Fibroblast of skin of scalp (primary cell): Measurements from ENCODE around the gene CYP21A2.
A peak's percentile ranks its signal among the peaks of the same experiment; 100 is the strongest.
"Not testable (repeated sequence)": the region's sequence is repeated elsewhere in the genome, so short reads cannot be mapped to it uniquely, and the experiment has no call there.

ENCODE experiments used
- DNase-seq: peaks from one replicate; pipeline ENCODE4 v3.0.0-alpha.2; 2013

Gene CYP21A2

GRCh38 chr6:32035283-32036013 is 2.8 kb upstream of the CYP21A2 start:
- DNase-seq, result not testable (repeated sequence)

- not testable (repeated sequence) for DNase-seq
Observed at GRCh38 chr6:32037136-32037535, 1.1 kb upstream of the CYP21A2 start.

GRCh38 chr6:32038878-32039277 is 663 bp downstream of the CYP21A2 start:
- not testable (repeated sequence) for DNase-seq

- DNase-seq, result not testable (repeated sequence)
Observed at GRCh38 chr6:32039321-32040274, 1.4 kb downstream of the CYP21A2 start.

- DNase-seq, result not testable (repeated sequence)
Observed at GRCh38 chr6:32040299-32041049, 2.3 kb downstream of the CYP21A2 start.

- not testable (repeated sequence) for DNase-seq
Observed at GRCh38 chr6:32041050-32041321, 2.8 kb downstream of the CYP21A2 start.

- not testable (repeated sequence) for DNase-seq
Observed at GRCh38 chr6:32041385-32041784, 3.2 kb downstream of the CYP21A2 start.

- not testable (repeated sequence) for DNase-seq
Observed at GRCh38 chr6:32042276-32042675, 4.1 kb downstream of the CYP21A2 start.

- DNase-seq, result not testable (repeated sequence)
Observed at GRCh38 chr6:32043589-32044380, 5.6 kb downstream of the CYP21A2 start.

- not testable (repeated sequence) for DNase-seq
Observed at GRCh38 chr6:32044916-32045315, 6.7 kb downstream of the CYP21A2 start.

GRCh38 chr6:32045811-32046449 is 7.7 kb downstream of the CYP21A2 start:
- no peak for DNase-seq

- peak; percentile 73 for DNase-seq
Observed at GRCh38 chr6:32046450-32047083, 8.4 kb downstream of the CYP21A2 start.

GRCh38 chr6:32047084-32047478 is 8.9 kb downstream of the CYP21A2 start:
- peak; percentile 47 for DNase-seq

- DNase-seq, result no peak
Observed at GRCh38 chr6:32047539-32047854, 9.3 kb downstream of the CYP21A2 start.

GRCh38 chr6:32047855-32048766 is 9.9 kb downstream of the CYP21A2 start:
- DNase-seq, result peak; percentile 57

GRCh38 chr6:32049149-32049548 is 10.9 kb downstream of the CYP21A2 start:
- DNase-seq, result not testable (repeated sequence)

GRCh38 chr6:32049736-32050135 is 11.5 kb downstream of the CYP21A2 start:
- not testable (repeated sequence) for DNase-seq

GRCh38 chr6:32050562-32050961 is 12.3 kb downstream of the CYP21A2 start:
- no peak for DNase-seq

GRCh38 chr6:32052626-32053025 is 14.4 kb downstream of the CYP21A2 start:
- DNase-seq, result not testable (repeated sequence)

- DNase-seq, result not testable (repeated sequence)
Observed at GRCh38 chr6:32053314-32053713, 15.1 kb downstream of the CYP21A2 start.
